HepG2 (cell line): ENCODE measurements around the gene HYAL2. TPM values are rescaled to one million over a fixed set of nuclear protein-coding genes. Genes with fewer than 3 reads are reported as not detected.
A peak's percentile ranks its signal among the peaks of the same experiment; 100 is the strongest.

Source experiments
- CTCF ChIP-seq: sonication (generic); formaldehyde crosslinking; IDR thresholded peaks from 2 replicates; pipeline ENCODE4 v1.5.0; 2020; ENCODE audit warnings: mild to moderate bottlenecking, missing genetic modification reagents, moderate library complexity
- GTF3A ChIP-seq: sonication (generic); formaldehyde crosslinking; conservative IDR thresholded peaks from 2 replicates; pipeline ENCODE4 v1.4.0; 2020; ENCODE audit warnings: mild to moderate bottlenecking, missing genetic modification reagents
- HNRNPK ChIP-seq: fragments of 200-400 bp; formaldehyde crosslinking; IDR thresholded peaks from 2 replicates; pipeline ENCODE4 v1.6.1; 2018; ENCODE audit warnings: low read length, low read depth, moderate library complexity, mild to moderate bottlenecking; ENCODE audit not compliant: poor library complexity, severe bottlenecking
- HOXA9 ChIP-seq: sonication (generic); formaldehyde crosslinking; IDR thresholded peaks from 2 replicates; pipeline ENCODE4 v1.8.1; 2022; ENCODE audit warnings: missing genetic modification reagents, mild to moderate bottlenecking, moderate library complexity, borderline replicate concordance
- IKZF4 ChIP-seq: sonication (generic); formaldehyde crosslinking; IDR thresholded peaks from 2 replicates; pipeline ENCODE4 v1.5.1; 2020; ENCODE audit warnings: borderline replicate concordance, mild to moderate bottlenecking, low read depth, missing genetic modification reagents; ENCODE audit errors: not compliant biosample characterization
- NONO ChIP-seq, 2 experiments: fragments of 450-650 bp in 1 of 2; sonication (generic) in 1 of 2; formaldehyde crosslinking in 1 of 2; IDR thresholded peaks in 1 of 2; conservative IDR thresholded peaks in 1 of 2; 2 replicates each; pipeline versions ENCODE4 v1.6.1 to v1.8.0; 2017 to 2022; ENCODE audit warnings: mild to moderate bottlenecking in 1 of 2, missing genetic modification reagents in 1 of 2, moderate library complexity in 1 of 2
- PHF20 ChIP-seq: sonication (generic); formaldehyde crosslinking; IDR thresholded peaks from 2 replicates; pipeline ENCODE4 v1.5.0; 2020; ENCODE audit warnings: mild to moderate bottlenecking, missing genetic modification reagents
- RBFOX2 ChIP-seq: fragments of 200-400 bp; formaldehyde crosslinking; IDR thresholded peaks from 2 replicates; pipeline ENCODE4 v1.6.1; 2017; ENCODE audit warnings: low read depth, mild to moderate bottlenecking, low read length
- SNAPC5 ChIP-seq: sonication (generic); formaldehyde crosslinking; IDR thresholded peaks from 2 replicates; pipeline ENCODE4 v1.8.1; 2023; ENCODE audit warnings: mild to moderate bottlenecking, missing genetic modification reagents, borderline replicate concordance
- ZBTB3 ChIP-seq: sonication (generic); formaldehyde crosslinking; IDR thresholded peaks from 2 replicates; pipeline ENCODE4 v1.4.0; 2020; ENCODE audit warnings: low read depth, mild to moderate bottlenecking, moderate library complexity, missing genetic modification reagents, borderline replicate concordance
- ZBTB33 ChIP-seq: sonication (generic); formaldehyde crosslinking; IDR thresholded peaks from 2 replicates; pipeline ENCODE4 v1.4.0; 2020; ENCODE audit warnings: missing genetic modification reagents
- ZFP91 ChIP-seq: sonication (generic); formaldehyde crosslinking; IDR thresholded peaks from 2 replicates; pipeline ENCODE4 v1.9.0; 2022; ENCODE audit warnings: missing genetic modification reagents, mild to moderate bottlenecking, borderline replicate concordance
- ZNF296 ChIP-seq: sonication (generic); formaldehyde crosslinking; conservative IDR thresholded peaks from 2 replicates; pipeline ENCODE4 v1.5.0; 2020; ENCODE audit warnings: mild to moderate bottlenecking, missing genetic modification reagents
- ZNF354B ChIP-seq: sonication (generic); formaldehyde crosslinking; IDR thresholded peaks from 2 replicates; pipeline ENCODE4 v1.8.0; 2022; ENCODE audit warnings: mild to moderate bottlenecking, missing genetic modification reagents
- ZNF496 ChIP-seq: sonication (generic); formaldehyde crosslinking; IDR thresholded peaks from 2 replicates; pipeline ENCODE4 v1.8.1; 2023; ENCODE audit warnings: mild to moderate bottlenecking, moderate library complexity, missing genetic modification reagents; ENCODE audit not compliant: insufficient replicate concordance
- ZNF546 ChIP-seq: sonication (generic); formaldehyde crosslinking; conservative IDR thresholded peaks from 2 replicates; pipeline ENCODE4 v1.8.1; 2023; ENCODE audit warnings: mild to moderate bottlenecking, missing genetic modification reagents
- polyA plus RNA-seq, 8 experiments: library from polyadenylated mRNA; depleted of rRNA in 3 of 8; stranded (reverse) in 7 of 8; unstranded in 1 of 8; fragments of >200 nt; fragmentation: Illumina TruSeq in 4 of 8; extraction: Trizol in 4 of 8; gene quantifications; 2 replicates each; pipeline versions ENCODE4 v1.2.1 to v1.2.3, GENCODE V29; 2011 to 2016; ENCODE audit warnings: low read depth in 4 of 8, missing spikeins in 1 of 8, mixed read lengths in 1 of 8; ENCODE audit not compliant: insufficient read depth in 1 of 8
- total RNA-seq, 5 experiments: library from RNA; depleted of rRNA; stranded (reverse); fragments of >200 nt; fragmentation: Illumina TruSeq; extraction: Trizol; gene quantifications; 2 replicates each; pipeline ENCODE4 v1.2.3, GENCODE V29; 2016; ENCODE audit warnings: low read depth in 1 of 5
- TF ChIP-seq, protein P1 (sequence below): sonication (generic); formaldehyde crosslinking; IDR thresholded peaks from 2 replicates; pipeline ENCODE4 v1.4.0; 2020; ENCODE audit warnings: missing genetic modification reagents, low read depth, mild to moderate bottlenecking, borderline replicate concordance
- TF ChIP-seq, protein P2 (sequence below): sonication (generic); formaldehyde crosslinking; IDR thresholded peaks from 2 replicates; pipeline ENCODE4 v1.4.0; 2020; ENCODE audit warnings: missing genetic modification reagents

The HYAL2 gene
- total and polyA plus RNA-seq, 2 of the 13 experiments (the other 11 are each of a cell fraction or from before 2014, with no cell fraction given) = 76.2 to 102 TPM

DNA sequence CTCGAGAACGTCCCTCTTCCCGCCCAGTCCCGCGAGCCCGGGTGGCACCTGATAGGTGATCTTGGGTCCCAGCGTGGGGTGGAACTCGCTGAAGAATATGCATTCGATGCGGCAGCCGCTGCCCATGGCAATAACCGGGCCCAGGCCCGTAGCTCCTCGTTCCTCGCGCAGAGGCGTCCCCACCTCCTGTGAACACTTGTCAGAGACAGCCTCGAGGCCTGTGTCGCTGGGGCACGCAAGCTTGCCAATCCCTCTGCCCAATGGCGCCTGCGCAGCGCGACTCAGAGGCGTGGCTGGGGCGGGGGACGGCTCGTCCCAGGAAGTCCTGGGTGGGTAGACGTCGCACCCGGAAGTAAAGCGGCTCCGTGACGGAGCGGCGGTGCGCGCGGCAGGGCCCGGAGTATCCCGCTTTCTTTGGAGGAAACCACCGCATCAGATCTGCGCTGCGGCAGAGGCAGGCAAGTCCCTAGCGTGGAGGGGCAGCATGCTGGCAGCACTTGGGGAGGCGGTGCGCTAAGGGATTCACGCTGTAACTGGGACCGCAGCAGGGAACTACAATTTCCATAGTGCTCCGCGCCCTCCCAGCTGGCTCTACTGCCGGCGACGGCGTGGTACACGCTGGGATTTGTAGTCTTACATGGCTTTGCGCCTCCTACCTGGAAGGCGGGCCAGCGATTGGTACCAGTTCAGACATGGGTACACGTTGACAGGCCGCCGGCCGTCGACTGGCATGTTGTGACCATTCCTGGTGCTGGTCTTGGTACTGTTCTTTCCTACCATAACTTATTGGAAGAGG lies 28.2 kb upstream of the HYAL2 start, which contains the start of the genes CYB561D2 and NPRL2 (continued):
- TF ChIP-seq NONO (IDR thresholded peaks at IDR 0.05) = no peak
- TF ChIP-seq NONO (CRISPR knock-in tag; conservative IDR thresholded peaks at IDR 0.05) = peak; percentile 62; the same call in 1 of the 2 replicates
- TF ChIP-seq HOXA9 (CRISPR knock-in tag) = peak; percentile 80; the same call in 1 of the 2 replicates
- TF ChIP-seq SNAPC5 (CRISPR knock-in tag) = peak; percentile 62; the same call in 1 of the 2 replicates
- TF ChIP-seq ZNF296 = peak; percentile 81; the same call in 1 of the 2 replicates
- no peak; the same call in 1 of the 2 replicates for TF ChIP-seq ZBTB33
- TF ChIP-seq, protein P1, sequence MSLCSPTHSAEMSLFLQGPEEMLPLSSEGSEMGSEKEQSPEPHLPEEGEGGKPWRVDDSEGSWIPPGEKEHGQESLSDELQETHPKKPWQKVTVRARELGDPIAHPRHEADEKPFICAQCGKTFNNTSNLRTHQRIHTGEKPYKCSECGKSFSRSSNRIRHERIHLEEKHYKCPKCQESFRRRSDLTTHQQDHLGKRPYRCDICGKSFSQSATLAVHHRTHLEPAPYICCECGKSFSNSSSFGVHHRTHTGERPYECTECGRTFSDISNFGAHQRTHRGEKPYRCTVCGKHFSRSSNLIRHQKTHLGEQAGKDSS (CRISPR knock-in tag) = peak; percentile 63; the same call in 1 of the 2 replicates
- TF ChIP-seq ZNF354B = peak; percentile 67; the same call in 1 of the 2 replicates
- TF ChIP-seq GTF3A (CRISPR knock-in tag) = no peak
- peak; percentile 90 for TF ChIP-seq ZFP91 (CRISPR knock-in tag)
- TF ChIP-seq ZBTB3 = 0 out of 2 replicates have a peak, but pooled peaks have one; percentile 68
- TF ChIP-seq RBFOX2 = peak; percentile 91
- peak; percentile 98 for TF ChIP-seq ZNF546
- TF ChIP-seq ZNF496 (CRISPR knock-in tag) = no peak
- no peak for TF ChIP-seq HNRNPK
- peak; percentile 96 for TF ChIP-seq IKZF4 (CRISPR knock-in tag)
- TF ChIP-seq, protein P2, sequence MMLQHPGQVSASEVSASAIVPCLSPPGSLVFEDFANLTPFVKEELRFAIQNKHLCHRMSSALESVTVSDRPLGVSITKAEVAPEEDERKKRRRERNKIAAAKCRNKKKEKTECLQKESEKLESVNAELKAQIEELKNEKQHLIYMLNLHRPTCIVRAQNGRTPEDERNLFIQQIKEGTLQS (CRISPR knock-in tag) = peak; percentile 60; the same call in 1 of the 2 replicates
- peak; percentile 4 for TF ChIP-seq CTCF (CRISPR knock-in tag)
- peak; percentile 91 for TF ChIP-seq PHF20
